Uterus (tissue), 4 donors: ENCODE measurements around the gene MED26. TPM values are rescaled to one million over a fixed set of nuclear protein-coding genes. Genes with fewer than 3 reads are reported as not detected.

ENCODE experiments used
- DNase-seq, 2 donors: peaks; one replicate each; pipeline ENCODE4 v3.0.0-alpha.2; 2019 to 2020
- H3K27ac ChIP-seq, 2 donors: fragments of 200-600 bp; sonication (generic); 1 replicate in 1 of 2; 2 replicates in 1 of 2; pipeline ENCODE4 v1.5.1; 2016 to 2018
- H3K27me3 ChIP-seq, 2 donors: fragments of 200-600 bp; sonication (generic); one replicate each; pipeline ENCODE4 v1.5.1; 2018 to 2019; ENCODE audit warnings: control low read depth in 1 of 2
- H3K36me3 ChIP-seq, 2 donors: fragments of 200-600 bp; sonication (generic); one replicate each; pipeline ENCODE4 v1.5.1; 2019; ENCODE audit warnings: control low read depth in 1 of 2
- H3K4me1 ChIP-seq, 2 donors: fragments of 200-600 bp; sonication (generic); one replicate each; pipeline ENCODE4 v1.5.1; 2018 to 2019; ENCODE audit warnings: control low read depth in 1 of 2
- H3K4me3 ChIP-seq, 2 donors: fragments of 200-600 bp; sonication (generic); 1 replicate in 1 of 2; 2 replicates in 1 of 2; pipeline ENCODE4 v1.5.1; 2018 to 2019; ENCODE audit warnings: mild to moderate bottlenecking in 1 of 2
- H3K9me3 ChIP-seq, 2 donors: fragments of 200-600 bp; sonication (generic); one replicate each; pipeline ENCODE4 v1.5.1; 2019; ENCODE audit warnings: control low read depth in 1 of 2
- POLR2A ChIP-seq, 2 donors: fragments of 450-650 bp; IDR thresholded peaks; one replicate each; pipeline ENCODE4 v1.6.1; 2016; ENCODE audit warnings: antibody characterized with exemption in 2 of 2, mild to moderate bottlenecking in 1 of 2, moderate library complexity in 1 of 2
- intact Hi-C: fragments of 100-400 bp; cut with DNase I; formaldehyde crosslinking; loops from one replicate; pipeline ENCODE4 v1.15.1; 2023; ENCODE audit warnings: low total_unique reads
- total RNA-seq, 4 donors: library from RNA; depleted of rRNA in 3 of 4; stranded (reverse); fragments of >200 nt in 3 of 4; gene quantifications; one replicate each; pipeline versions ENCODE4 v1.1.0 to v1.2.4, GENCODE V29; 2014 to 2023
- TF ChIP-seq, protein P1 (sequence below), 4 experiments: fragments of 200-600 bp in 2 of 4; fragments of 450-650 bp in 2 of 4; sonication (generic) in 2 of 4; IDR thresholded peaks; one replicate each; pipeline ENCODE4 v1.5.1; 2016 to 2019; ENCODE audit warnings: antibody characterized with exemption in 4 of 4, mild to moderate bottlenecking in 2 of 4, moderate library complexity in 1 of 4
- donor health status: DM: yes; HTN: yes; CAD: no.

Gene MED26
- total RNA-seq, 4 donors from 2014 or later, result 1.5 to 13.5 (median 3.6) TPM

DNA sequence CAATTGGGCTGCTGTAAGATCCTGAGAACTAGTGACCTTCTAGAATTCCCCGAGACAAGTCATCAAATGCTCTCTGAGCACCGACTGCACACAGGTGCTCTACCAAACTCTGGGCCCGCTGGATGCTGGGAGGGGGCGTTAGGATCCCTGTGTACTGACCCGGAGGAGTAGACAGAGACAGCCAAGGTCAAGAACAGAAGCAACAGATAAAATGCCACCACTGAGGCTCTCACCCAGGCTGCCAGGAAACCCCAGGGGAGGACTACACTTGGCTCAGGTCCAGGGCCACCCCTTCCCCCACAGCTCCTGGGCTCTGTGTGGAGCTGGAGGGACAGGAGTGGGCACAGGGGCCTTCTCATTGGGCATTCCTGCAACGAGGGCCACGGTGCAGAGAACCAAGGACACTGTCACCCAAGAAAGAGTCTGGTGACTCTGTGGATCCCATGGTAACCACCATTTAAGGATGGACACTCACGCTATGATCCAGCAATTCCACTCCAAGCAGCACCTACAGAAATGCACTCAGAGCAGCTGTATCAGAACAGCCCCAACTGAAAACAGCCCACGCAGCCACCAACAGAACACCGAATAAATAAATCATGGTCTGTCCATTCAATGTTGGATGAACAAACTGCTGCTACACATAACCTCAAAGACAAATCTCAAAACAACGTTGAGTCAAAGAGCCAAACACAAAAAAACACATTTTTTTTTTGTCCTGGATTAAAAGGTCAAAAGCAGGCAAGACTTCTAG, 39.0 kb downstream of the MED26 start:
- H3K27me3 ChIP-seq, result no peaks in the 10 kb centered on the region
- DNase-seq, result no peak
- intact Hi-C loops, result no loop called here
- no peak for TF ChIP-seq POLR2A (IDR thresholded peaks at IDR 0.05)
- TF ChIP-seq, protein P1, sequence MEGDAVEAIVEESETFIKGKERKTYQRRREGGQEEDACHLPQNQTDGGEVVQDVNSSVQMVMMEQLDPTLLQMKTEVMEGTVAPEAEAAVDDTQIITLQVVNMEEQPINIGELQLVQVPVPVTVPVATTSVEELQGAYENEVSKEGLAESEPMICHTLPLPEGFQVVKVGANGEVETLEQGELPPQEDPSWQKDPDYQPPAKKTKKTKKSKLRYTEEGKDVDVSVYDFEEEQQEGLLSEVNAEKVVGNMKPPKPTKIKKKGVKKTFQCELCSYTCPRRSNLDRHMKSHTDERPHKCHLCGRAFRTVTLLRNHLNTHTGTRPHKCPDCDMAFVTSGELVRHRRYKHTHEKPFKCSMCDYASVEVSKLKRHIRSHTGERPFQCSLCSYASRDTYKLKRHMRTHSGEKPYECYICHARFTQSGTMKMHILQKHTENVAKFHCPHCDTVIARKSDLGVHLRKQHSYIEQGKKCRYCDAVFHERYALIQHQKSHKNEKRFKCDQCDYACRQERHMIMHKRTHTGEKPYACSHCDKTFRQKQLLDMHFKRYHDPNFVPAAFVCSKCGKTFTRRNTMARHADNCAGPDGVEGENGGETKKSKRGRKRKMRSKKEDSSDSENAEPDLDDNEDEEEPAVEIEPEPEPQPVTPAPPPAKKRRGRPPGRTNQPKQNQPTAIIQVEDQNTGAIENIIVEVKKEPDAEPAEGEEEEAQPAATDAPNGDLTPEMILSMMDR (IDR thresholded peaks at IDR 0.05), result no peak
- H3K27ac ChIP-seq, result peak overlapping the region; percentile 59 to 74
- H3K4me1 ChIP-seq, result peaks cover 24% of the 10 kb centered on the region in 2 donors
- no peak overlapping the region for H3K4me3 ChIP-seq
- no peaks in the 10 kb centered on the region for H3K36me3 ChIP-seq
- no peaks in the 10 kb centered on the region for H3K9me3 ChIP-seq

DNA sequence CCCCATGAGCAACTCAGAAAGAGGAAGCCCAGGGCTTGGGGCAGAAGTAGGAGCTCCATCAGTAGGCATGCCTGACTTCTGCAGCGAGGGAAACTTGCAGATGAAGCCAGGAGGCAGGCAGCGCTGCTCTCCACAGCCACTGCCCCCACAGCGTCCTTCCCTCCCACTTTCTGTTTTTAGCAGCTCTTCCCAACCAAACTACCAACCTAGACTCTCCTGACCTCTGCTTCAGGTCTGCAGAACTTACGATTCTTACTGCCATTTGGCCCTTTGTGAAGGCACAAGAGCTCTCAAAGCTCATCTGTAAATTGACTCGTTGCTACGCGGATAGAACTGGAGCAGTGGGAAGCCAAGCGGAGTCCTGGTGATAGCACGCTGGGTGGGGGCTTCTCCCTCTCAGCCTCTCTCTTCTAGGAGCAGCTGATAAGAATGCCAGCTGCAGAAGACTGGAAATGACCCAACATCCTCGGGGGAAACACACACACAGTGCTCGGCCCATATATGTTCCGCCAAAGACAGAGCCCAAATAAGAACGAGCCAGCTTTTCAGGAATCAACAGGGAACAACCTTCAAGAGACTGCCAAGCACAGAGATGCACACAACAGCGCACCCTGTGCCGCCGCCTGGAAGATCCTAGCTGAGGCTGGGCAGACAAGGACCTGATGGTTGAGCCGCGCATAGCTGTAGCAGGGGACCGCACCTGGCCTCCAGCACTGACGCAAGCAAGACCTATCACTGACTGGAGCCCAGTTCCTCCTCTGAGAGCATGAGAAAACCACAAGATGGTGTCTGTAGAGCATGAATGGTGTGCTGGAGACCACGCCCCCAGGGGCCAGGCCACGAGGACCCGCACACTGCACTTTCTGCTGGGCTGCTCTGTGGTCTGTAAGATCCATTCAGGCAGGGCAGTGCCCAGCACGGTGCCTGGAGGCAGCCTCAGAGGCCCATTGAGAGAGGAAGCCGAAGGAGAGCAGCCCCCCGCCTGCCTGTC, 39.9 kb downstream of the MED26 start:
- Histone ChIP-seq H3K9me3 (no peaks in the 10 kb centered on the region), H3K4me3 (peak overlapping the region; percentile 18 to 29), H3K27ac (peak overlapping the region; percentile 59 to 74), H3K36me3 (no peaks in the 10 kb centered on the region), H3K27me3 (no peaks in the 10 kb centered on the region), H3K4me1 (peaks cover 24 to 32% of the 10 kb centered on the region in 2 donors)
- DNase-seq, result peak in 1 of 2 donors; percentile 33
- intact Hi-C loops, result no loop called here
- TF ChIP-seq, protein P1 (IDR thresholded peaks at IDR 0.05), result no peak
- TF ChIP-seq POLR2A (IDR thresholded peaks at IDR 0.05), result no peak

DNA sequence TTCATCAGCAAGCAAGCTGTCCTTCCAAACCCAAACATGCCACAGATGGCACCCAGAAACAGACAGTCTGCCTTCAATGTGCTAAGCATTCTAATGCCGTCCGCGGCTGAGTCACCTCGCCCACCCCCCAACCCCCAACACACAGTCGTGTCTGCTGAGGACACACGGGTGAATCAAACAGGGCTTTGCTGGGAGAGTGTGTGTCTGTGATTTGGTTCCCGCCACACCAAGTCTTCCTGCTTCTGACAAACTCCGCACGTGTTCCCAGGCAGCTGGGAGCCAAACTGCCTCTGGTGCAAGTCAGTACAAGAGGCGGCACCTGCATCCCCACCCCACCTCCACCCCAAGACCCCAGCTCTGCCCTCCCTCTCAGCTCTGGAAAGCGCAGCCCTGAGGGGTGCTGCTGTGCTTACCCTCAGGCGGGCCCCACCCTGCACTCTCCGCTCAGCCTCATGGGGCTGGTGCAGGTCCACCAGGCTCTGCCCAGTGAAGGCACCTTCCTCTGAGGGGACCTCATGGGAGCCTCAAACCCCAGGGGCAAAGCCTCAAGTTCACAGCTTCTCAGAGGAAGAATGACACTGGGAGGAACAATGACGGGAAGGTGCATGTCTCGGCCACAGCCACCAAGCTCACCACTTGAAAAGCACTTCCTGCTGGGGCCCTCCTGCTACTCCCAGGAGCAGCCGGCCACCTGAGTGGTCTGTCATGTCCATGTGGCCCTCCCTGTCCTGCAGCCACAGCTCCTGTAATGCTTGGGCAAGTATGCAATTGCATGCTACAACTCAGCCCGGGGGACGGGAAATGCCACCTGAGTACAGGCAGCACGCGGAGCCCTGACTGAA, 40.8 kb downstream of the MED26 start:
- intact Hi-C loops, result no loop called here
- no peak overlapping the region for H3K4me3 ChIP-seq
- TF ChIP-seq, protein P1 (IDR thresholded peaks at IDR 0.05), result no peak
- no peaks in the 10 kb centered on the region for H3K27me3 ChIP-seq
- peaks cover 24 to 35% of the 10 kb centered on the region in 2 donors for H3K4me1 ChIP-seq
- H3K9me3 ChIP-seq, result no peaks in the 10 kb centered on the region
- no peaks in the 10 kb centered on the region for H3K36me3 ChIP-seq
- no peak for DNase-seq
- peak overlapping the region; percentile 59 to 74 for H3K27ac ChIP-seq

DNA sequence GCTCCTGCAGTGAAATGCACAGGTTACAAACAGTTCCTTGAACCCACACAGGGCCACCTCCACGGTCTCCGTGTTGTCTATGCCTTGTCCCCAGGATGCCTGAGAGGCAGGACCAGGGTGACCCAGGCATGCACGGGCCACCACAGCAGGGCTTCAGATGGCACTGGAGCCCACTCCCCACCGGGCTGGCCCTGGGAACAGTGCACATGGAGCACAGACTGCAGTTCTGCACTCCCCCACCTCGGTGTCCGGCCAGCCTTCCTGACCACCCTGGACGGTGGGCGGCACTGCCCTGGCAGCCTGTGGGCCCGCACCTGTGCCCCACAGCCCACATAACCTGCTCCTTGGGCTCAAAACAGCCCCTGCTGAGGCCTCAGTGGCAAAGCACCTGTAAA, 41.5 kb downstream of the MED26 start:
- no peak overlapping the region for H3K27ac ChIP-seq
- no peaks in the 10 kb centered on the region for H3K27me3 ChIP-seq
- TF ChIP-seq, protein P1 (IDR thresholded peaks at IDR 0.05), result no peak
- no peak for TF ChIP-seq POLR2A (IDR thresholded peaks at IDR 0.05)
- no peak overlapping the region for H3K4me3 ChIP-seq
- H3K9me3 ChIP-seq, result no peaks in the 10 kb centered on the region
- H3K4me1 ChIP-seq, result peaks cover 24 to 35% of the 10 kb centered on the region in 2 donors
- no peak for DNase-seq
- intact Hi-C loops, result no loop called here
- no peaks in the 10 kb centered on the region for H3K36me3 ChIP-seq
